Bronchial epithelial cell (primary cell): ENCODE measurements around the gene CORO7. TPM values are rescaled to one million over a fixed set of nuclear protein-coding genes. Genes with fewer than 3 reads are reported as not detected.

ENCODE experiments used
- DNase-seq: peaks from one replicate; pipeline ENCODE4 v3.0.0-alpha.2; 2010; ENCODE audit warnings: low read depth
- FAIRE-seq: peaks from 2 replicates; lab custom pipeline; 2011; peaks lifted over from hg19 to GRCh38; lab: Jason Lieb, UNC
- H3K27me3 ChIP-seq: 2 replicates; pipeline ENCODE4 v1.5.1; 2011; ENCODE audit warnings: low read length; ENCODE audit not compliant: control insufficient read depth, insufficient read depth
- H3K36me3 ChIP-seq: 2 replicates; pipeline ENCODE4 v1.5.1; 2011; ENCODE audit warnings: low read length; ENCODE audit not compliant: control insufficient read depth, insufficient read depth
- H3K4me3 ChIP-seq: 2 replicates; pipeline ENCODE4 v1.5.1; 2011; ENCODE audit warnings: mild to moderate bottlenecking, low read depth, low read length, control low read depth
- CTCF ChIP-seq: IDR thresholded peaks from 2 replicates; pipeline ENCODE4 v1.5.1; 2011; ENCODE audit warnings: mild to moderate bottlenecking, moderate library complexity, low read length, control low read depth, inconsistent platforms; ENCODE audit not compliant: insufficient read depth, severe bottlenecking
- total RNA-seq: library from RNA; depleted of rRNA; stranded (reverse); fragments of >200 nt; gene quantifications from 2 replicates; pipeline ENCODE4 v1.2.1, GENCODE V29; 2014

The CORO7 gene
- total RNA-seq, 1 donor from 2014 or later, result 7.6 TPM

DNA sequence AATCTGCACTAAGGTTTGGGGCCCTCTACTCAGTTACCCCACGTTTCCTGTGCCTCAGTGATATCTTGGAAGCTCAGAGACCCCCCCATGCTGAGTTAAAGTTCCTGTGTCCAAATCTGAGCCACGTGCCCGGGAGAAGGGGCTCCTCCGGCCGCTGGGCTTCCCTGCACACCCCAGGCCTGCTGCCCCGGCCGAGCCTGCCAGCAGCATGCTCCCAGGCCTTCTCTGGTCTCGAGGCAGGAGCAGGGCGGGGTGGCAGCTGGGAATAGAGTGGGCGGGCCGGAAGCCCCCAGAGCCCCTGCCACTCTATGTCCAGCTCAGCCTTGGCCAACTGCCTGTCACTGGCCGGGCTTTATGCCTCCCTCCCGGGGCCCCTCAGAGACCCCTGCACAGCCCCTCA, 50.4 kb downstream of the CORO7 start:
- FAIRE-seq (no peak), DNase-seq (no peak)
- H3K27me3 ChIP-seq, result no peaks in the 10 kb centered on the region
- no peak for TF ChIP-seq CTCF
- H3K4me3 ChIP-seq, result no peak overlapping the region
- peaks cover 13% of the 10 kb centered on the region for H3K36me3 ChIP-seq

DNA sequence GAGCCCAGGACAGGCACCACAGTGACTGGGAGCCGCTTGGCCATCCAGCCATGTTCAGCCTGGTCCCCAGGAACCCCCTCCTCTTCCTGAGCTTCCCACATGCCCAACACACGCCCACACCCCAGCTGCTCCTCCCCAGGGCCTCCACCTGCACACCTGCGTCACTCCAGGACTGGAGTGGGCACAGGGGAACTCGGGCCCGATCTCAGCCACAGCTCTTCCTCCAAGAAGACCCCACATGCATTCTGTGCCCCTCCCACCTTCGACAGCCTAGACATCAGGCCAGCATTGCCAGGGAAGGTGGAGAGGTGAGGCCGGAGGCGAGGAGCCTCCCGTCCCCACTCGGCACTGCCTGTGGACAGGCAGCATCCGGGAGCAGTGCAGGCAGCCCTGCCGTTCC, 50.8 kb downstream of the CORO7 start:
- no peak for DNase-seq
- H3K36me3 ChIP-seq, result peaks cover 14% of the 10 kb centered on the region
- H3K4me3 ChIP-seq, result no peak overlapping the region
- no peak for FAIRE-seq
- no peaks in the 10 kb centered on the region for H3K27me3 ChIP-seq
- no peak for TF ChIP-seq CTCF

DNA sequence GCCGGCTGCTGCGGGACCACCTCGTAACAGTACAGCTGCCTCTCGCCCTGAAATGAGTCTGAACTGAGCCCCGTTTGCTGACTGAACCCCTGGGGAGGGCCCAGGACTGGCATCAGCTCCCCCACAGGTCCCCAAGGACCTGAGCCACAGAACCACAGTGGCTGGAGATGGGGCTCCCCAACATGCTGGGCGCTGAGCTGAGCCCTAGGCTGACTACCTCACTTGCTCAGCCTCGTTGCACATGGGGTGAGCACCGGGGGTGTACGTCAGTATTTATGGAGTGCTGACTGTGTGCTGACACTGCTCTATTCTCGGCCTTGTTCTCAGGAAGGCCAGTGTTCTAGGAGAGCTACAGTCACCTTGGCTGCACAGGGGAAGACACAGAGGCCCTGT, 51.4 kb downstream of the CORO7 start:
- H3K36me3 ChIP-seq, result peaks cover 14% of the 10 kb centered on the region
- FAIRE-seq (no peak), DNase-seq (no peak)
- H3K27me3 ChIP-seq, result no peaks in the 10 kb centered on the region
- TF ChIP-seq CTCF, result no peak
- no peak overlapping the region for H3K4me3 ChIP-seq

DNA sequence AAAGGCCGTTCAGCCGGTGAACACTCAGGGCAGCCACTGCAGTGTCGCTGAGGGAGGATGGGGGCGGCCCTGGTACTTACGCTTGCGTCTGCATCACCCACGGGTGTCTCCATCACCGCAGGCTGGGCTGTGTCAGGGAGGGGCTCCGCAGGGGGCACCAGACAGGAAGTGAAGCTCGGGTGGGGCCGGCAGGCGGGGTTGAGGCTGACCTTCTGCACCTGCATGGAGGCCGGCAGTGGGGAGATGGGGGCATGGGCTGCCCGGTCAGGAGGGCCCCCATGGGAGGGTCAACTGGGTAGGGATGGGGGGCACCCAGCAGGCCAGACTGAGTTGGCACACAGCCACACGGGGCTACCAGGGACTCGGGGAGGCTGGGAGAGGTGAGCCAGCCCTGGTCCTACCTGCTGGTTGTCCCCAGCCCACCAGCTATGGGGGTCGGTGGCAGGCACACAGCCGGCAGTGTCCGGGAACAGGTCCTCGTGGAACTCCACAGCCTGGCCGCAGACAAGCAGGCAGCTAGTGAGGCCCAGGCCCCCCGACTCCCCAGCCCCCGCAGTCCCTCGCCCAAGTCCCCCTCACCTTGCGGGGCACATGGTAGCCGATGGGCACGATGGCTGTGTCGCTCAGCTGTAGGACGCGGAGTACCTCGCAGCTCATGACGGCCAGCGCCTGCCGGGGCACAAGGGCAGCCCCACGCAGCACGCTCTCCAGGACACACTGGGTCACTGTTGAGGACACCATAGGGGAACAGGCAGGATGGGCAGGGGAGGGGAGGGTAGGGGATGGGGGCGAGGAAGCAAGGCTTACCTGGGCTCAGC, 52.0 kb downstream of the CORO7 start:
- TF ChIP-seq CTCF, result no peak
- Histone ChIP-seq H3K4me3 (no peak overlapping the region), H3K27me3 (no peaks in the 10 kb centered on the region), H3K36me3 (peaks cover 14% of the 10 kb centered on the region)
- DNase-seq (no peak), FAIRE-seq (no peak)

- Histone ChIP-seq H3K36me3 (peaks cover 15% of the 10 kb centered on the region), H3K4me3 (no peak overlapping the region), H3K27me3 (no peaks in the 10 kb centered on the region)
- TF ChIP-seq CTCF, result no peak
- DNase-seq (no peak), FAIRE-seq (no peak)
These were observed 53.8 kb downstream of the CORO7 start for GRCh38 chr16:4362476-4363135.

DNA sequence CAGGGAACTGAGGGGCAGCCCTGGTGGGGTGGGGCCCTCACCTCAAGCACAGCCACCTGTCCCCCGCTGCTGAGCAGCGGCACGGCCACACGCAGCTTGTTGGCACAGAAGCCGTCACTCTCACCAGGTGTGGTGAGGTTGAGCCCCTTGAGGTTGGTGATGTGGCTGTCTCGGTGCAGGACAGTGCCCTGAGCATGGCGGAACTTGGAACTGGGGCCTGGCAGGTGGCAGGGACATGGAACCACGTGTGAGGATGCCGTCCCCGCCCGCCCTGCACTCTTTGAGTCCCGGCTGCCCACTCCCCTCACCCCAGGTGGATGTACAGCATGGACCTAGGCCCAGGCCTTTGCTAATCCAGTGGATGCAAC, 54.5 kb downstream of the CORO7 start:
- H3K36me3 ChIP-seq, result peaks cover 12% of the 10 kb centered on the region
- TF ChIP-seq CTCF, result no peak
- no peak for DNase-seq

More for the DNA sequence above, 54.5 kb downstream of the CORO7 start:
- no peak for FAIRE-seq
- Histone ChIP-seq H3K27me3 (no peaks in the 10 kb centered on the region), H3K4me3 (no peak overlapping the region)
